ENCODE measurements around the gene NPY4R2.
"Not testable (repeated sequence)": the region's sequence is repeated elsewhere in the genome, so short reads cannot be mapped to it uniquely, and the experiment has no call there.

DNA sequence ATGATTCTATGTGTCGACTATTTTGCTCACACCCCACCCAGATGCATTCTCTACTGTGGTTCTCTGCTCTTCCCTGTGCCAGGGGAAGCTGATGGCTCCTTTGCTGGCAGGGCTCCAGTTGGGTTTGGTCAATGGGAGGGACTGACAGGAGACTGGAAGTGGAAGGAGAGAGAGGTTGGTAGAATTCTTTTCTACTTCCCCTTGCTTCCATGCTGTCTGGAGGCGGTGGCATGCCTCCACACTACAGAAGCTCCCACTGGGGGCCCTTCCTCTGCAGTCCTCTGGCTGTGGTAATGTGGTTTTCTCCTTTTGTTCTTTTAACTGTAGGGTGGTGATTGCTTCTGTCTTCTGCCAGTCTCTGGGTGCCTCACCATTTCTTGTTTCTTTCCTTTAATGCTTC, 4.4 kb upstream of the NPY4R2 start:
- TF ChIP-seq POLR2A (IDR thresholded peaks at IDR 0.05) = not testable (repeated sequence)
- TF ChIP-seq, protein P1, sequence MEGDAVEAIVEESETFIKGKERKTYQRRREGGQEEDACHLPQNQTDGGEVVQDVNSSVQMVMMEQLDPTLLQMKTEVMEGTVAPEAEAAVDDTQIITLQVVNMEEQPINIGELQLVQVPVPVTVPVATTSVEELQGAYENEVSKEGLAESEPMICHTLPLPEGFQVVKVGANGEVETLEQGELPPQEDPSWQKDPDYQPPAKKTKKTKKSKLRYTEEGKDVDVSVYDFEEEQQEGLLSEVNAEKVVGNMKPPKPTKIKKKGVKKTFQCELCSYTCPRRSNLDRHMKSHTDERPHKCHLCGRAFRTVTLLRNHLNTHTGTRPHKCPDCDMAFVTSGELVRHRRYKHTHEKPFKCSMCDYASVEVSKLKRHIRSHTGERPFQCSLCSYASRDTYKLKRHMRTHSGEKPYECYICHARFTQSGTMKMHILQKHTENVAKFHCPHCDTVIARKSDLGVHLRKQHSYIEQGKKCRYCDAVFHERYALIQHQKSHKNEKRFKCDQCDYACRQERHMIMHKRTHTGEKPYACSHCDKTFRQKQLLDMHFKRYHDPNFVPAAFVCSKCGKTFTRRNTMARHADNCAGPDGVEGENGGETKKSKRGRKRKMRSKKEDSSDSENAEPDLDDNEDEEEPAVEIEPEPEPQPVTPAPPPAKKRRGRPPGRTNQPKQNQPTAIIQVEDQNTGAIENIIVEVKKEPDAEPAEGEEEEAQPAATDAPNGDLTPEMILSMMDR (IDR thresholded peaks at IDR 0.05) = not testable (repeated sequence)
